SU-DHL-6 (cell line): ENCODE results near the gene HSD11B2.

Experiments used
- CTCF ChIP-seq: fragments of 200-600 bp; sonication (generic); IDR thresholded peaks from one replicate; pipeline ENCODE4 v1.5.1; 2017; ENCODE audit warnings: antibody characterized with exemption, mild to moderate bottlenecking, low read length, moderate library complexity; ENCODE audit not compliant: insufficient read depth, poor library complexity, severe bottlenecking
- EZH2phosphoT487 ChIP-seq: fragments of 200-600 bp; sonication (generic), shearing (Covaris generic); conservative IDR thresholded peaks from 2 replicates; pipeline ENCODE4 v1.6.1; 2018; ENCODE audit warnings: mild to moderate bottlenecking, antibody characterized with exemption, low read length, moderate library complexity, mixed read lengths

- TF ChIP-seq CTCF (no peak), EZH2phosphoT487 (no peak)
Observed at GRCh38 chr16:67461600-67462278, 30.8 kb downstream of the HSD11B2 start.
